ENCODE results near the gene ANKRD13D. TPM values are rescaled to one million over a fixed set of nuclear protein-coding genes. Genes with fewer than 3 reads are reported as not detected.

ANKRD13D gene
- polyA plus RNA-seq, 1 donor from 2014 or later: 93.5 TPM

DNA sequence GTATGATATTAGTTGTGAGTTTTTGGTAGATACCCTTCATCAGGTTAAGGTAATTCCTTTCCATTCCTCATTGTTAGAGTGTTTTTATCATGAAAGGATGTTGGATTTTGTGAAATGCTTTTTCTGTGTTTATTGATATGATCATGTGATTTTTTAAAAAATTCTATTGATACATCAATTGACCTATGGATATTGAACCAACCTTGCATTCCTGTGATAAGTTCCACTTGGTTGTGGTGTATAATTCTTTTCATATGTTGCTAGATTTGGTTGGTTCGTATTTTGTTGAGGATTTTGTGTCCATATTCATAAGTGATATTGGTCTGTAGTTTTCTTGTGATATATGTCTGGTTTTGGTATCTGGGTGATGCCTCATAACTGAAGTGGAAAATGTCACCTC lies 6.7 kb downstream of the ANKRD13D start:
- no peak for TF ChIP-seq POLR2AphosphoS5 (IDR thresholded peaks at IDR 0.05)
- TF ChIP-seq RAD21 (conservative IDR thresholded peaks at IDR 0.05): no peak
- TF ChIP-seq CTCF (IDR thresholded peaks at IDR 0.05; ENCODE audit: poor library complexity, severe bottlenecking): no peak
- no peak for TF ChIP-seq EZH2 (IDR thresholded peaks at IDR 0.05; ENCODE audit: borderline replicate concordance, insufficient read depth, low read length, poor library complexity, severe bottlenecking)
- no peak for TF ChIP-seq TAF1 (IDR thresholded peaks at IDR 0.05; ENCODE audit: low read depth)
- no peak for TF ChIP-seq REST (IDR thresholded peaks at IDR 0.05; ENCODE audit: borderline replicate concordance)
- TF ChIP-seq MXI1 (conservative IDR thresholded peaks at IDR 0.05; ENCODE audit: poor library complexity, severe bottlenecking): no peak
- TF ChIP-seq EP300 (conservative IDR thresholded peaks at IDR 0.05; ENCODE audit: poor library complexity, severe bottlenecking): no peak
- no peak for TF ChIP-seq SMC3 (conservative IDR thresholded peaks at IDR 0.05; ENCODE audit: poor library complexity)
- H3K9me2 ChIP-seq (ENCODE audit: insufficient read depth, low read length): no peaks in the 10 kb centered on the region
- H3K36me3 ChIP-seq (ENCODE audit: insufficient read depth, low read length): peaks cover 4% of the 10 kb centered on the region
- H3K4me3 ChIP-seq (ENCODE audit: low read length): no peak overlapping the region
- no peak overlapping the region for H3K27ac ChIP-seq (ENCODE audit: low read length)
- no peaks in the 10 kb centered on the region for H3K79me2 ChIP-seq (replicated peaks; ENCODE audit: insufficient read depth, low read length)
- no peak overlapping the region for H3K4me2 ChIP-seq (ENCODE audit: low read length)
- H4K20me1 ChIP-seq (ENCODE audit: insufficient read depth): no peaks in the 10 kb centered on the region
- H3K9ac ChIP-seq (ENCODE audit: low read length): no peak overlapping the region
- no peak overlapping the region for H2AFZ ChIP-seq (ENCODE audit: low read depth, low read length)
- no peaks in the 10 kb centered on the region for H3K27me3 ChIP-seq (ENCODE audit: insufficient read depth, low read depth, low read length)
- no peaks in the 10 kb centered on the region for H3F3A ChIP-seq (ENCODE audit: insufficient read depth, low read length, poor library complexity, severe bottlenecking)
- H3K9me3 ChIP-seq (ENCODE audit: low read length): no peaks in the 10 kb centered on the region

- Histone ChIP-seq H3K27me3 (ENCODE audit: insufficient read depth, low read depth, low read length) (peaks cover 12% of the 10 kb centered on the region), H3K9ac (ENCODE audit: low read length) (no peak overlapping the region), H3K9me2 (ENCODE audit: insufficient read depth, low read length) (no peaks in the 10 kb centered on the region), H3K4me3 (ENCODE audit: low read length) (no peak overlapping the region), H3K79me2 (replicated peaks; ENCODE audit: insufficient read depth, low read length) (no peaks in the 10 kb centered on the region), H3K9me3 (ENCODE audit: low read length) (no peaks in the 10 kb centered on the region), H2AFZ (ENCODE audit: low read depth, low read length) (no peak overlapping the region), H3K27ac (ENCODE audit: low read length) (no peak overlapping the region), H3K36me3 (ENCODE audit: insufficient read depth, low read length) (peaks cover 4% of the 10 kb centered on the region), H3F3A (ENCODE audit: insufficient read depth, low read length, poor library complexity, severe bottlenecking) (no peaks in the 10 kb centered on the region), H3K4me2 (ENCODE audit: low read length) (no peak overlapping the region), H4K20me1 (ENCODE audit: insufficient read depth) (no peaks in the 10 kb centered on the region)
- TF ChIP-seq SMC3 (conservative IDR thresholded peaks at IDR 0.05; ENCODE audit: poor library complexity) (no peak), POLR2AphosphoS5 (IDR thresholded peaks at IDR 0.05) (no peak), EZH2 (IDR thresholded peaks at IDR 0.05; ENCODE audit: borderline replicate concordance, insufficient read depth, low read length, poor library complexity, severe bottlenecking) (no peak), EP300 (conservative IDR thresholded peaks at IDR 0.05; ENCODE audit: poor library complexity, severe bottlenecking) (no peak), MXI1 (conservative IDR thresholded peaks at IDR 0.05; ENCODE audit: poor library complexity, severe bottlenecking) (no peak), RAD21 (conservative IDR thresholded peaks at IDR 0.05) (no peak), REST (IDR thresholded peaks at IDR 0.05; ENCODE audit: borderline replicate concordance) (no peak), CTCF (IDR thresholded peaks at IDR 0.05; ENCODE audit: poor library complexity, severe bottlenecking) (no peak), TAF1 (IDR thresholded peaks at IDR 0.05; ENCODE audit: low read depth) (no peak)
Measured at GRCh38 chr11:67298786-67299185, 9.7 kb downstream of the ANKRD13D start.

Measured in neural cell (in vitro differentiated cells).